Activated T-helper 17 cell treated with anti-CD3 and anti-CD28 coated beads, Interleukin-2, amount 50 U/mL, for 72 hours (primary cell): ENCODE measurements around the gene RHEBL1. TPM values are rescaled to one million over a fixed set of nuclear protein-coding genes. Genes with fewer than 3 reads are reported as not detected.

Source experiments
- ATAC-seq: fragments of 150-1000 bp; cut with Tn5 transposase; replicated peaks from 2 replicates; pipeline ENCODE4 v1.10.0; 2021; ENCODE audit warnings: mild to moderate bottlenecking, moderate library complexity
- H3K27ac Mint-ChIP-seq: one replicate; pipeline ENCODE4 v1.8.0; 2022; ENCODE audit warnings: mixed read lengths
- H3K27me3 Mint-ChIP-seq: one replicate; pipeline ENCODE4 v1.8.0; 2022; ENCODE audit warnings: mixed read lengths
- H3K36me3 Mint-ChIP-seq: one replicate; pipeline ENCODE4 v1.8.0; 2022; ENCODE audit warnings: low read depth, mild to moderate bottlenecking, mixed read lengths
- H3K4me1 Mint-ChIP-seq: one replicate; pipeline ENCODE4 v1.8.0; 2022; ENCODE audit warnings: mixed read lengths
- H3K4me3 Mint-ChIP-seq: one replicate; pipeline ENCODE4 v1.8.0; 2022; ENCODE audit warnings: mild to moderate bottlenecking, mixed read lengths
- H3K9me3 Mint-ChIP-seq: one replicate; pipeline ENCODE4 v1.8.0; 2022; ENCODE audit warnings: mixed read lengths
- total RNA-seq, 2 donors: library from RNA; stranded (reverse); gene quantifications; one replicate each; pipeline ENCODE4 v1.2.3, GENCODE V29; 2022

Gene RHEBL1
- 10 to 100 TPM; 12.2 to 19.3 TPM for total RNA-seq

GRCh38 chr12:49069507-49070346, at the start of gene RHEBL1:
Gene RHEBL1 (minus strand): TSS chr12:49069979. CDS start chr12:49069785, 194 bp downstream.
- Mint-ChIP-seq H3K27me3 (no peaks in the 10 kb centered on the region), H3K4me3 (peak within 1 kb of the TSS; percentile 94), H3K4me1 (peaks cover 10% of the 10 kb centered on the region), H3K36me3 (peaks cover 26% of the 10 kb centered on the region), H3K9me3 (no peaks in the 10 kb centered on the region), H3K27ac (peak within 1 kb of the TSS; percentile 90)
- peak; percentile 100 for ATAC-seq

GRCh38 chr12:49111206-49111605, 41.4 kb upstream of the RHEBL1 start:
- Mint-ChIP-seq H3K36me3 (peaks cover 4% of the 10 kb centered on the region), H3K27ac (peak overlapping the region; percentile 96), H3K27me3 (no peaks in the 10 kb centered on the region), H3K9me3 (no peaks in the 10 kb centered on the region), H3K4me3 (peak overlapping the region; percentile 96), H3K4me1 (peaks cover 19% of the 10 kb centered on the region)
- peak; percentile 22 for ATAC-seq

GRCh38 chr12:49110464-49111155, 40.8 kb upstream of the RHEBL1 start, which contains the start of gene LMBR1L:
Gene LMBR1L (minus strand): TSS chr12:49110847. CDS start chr12:49110555, 292 bp downstream.
- Mint-ChIP-seq H3K4me3 (peak within 1 kb of the TSS; percentile 96), H3K27me3 (no peaks in the 10 kb centered on the region), H3K36me3 (peaks cover 9% of the 10 kb centered on the region), H3K27ac (peak within 1 kb of the TSS; percentile 96), H3K9me3 (no peaks in the 10 kb centered on the region), H3K4me1 (peaks cover 19% of the 10 kb centered on the region)
- peak; percentile 100 for ATAC-seq

- Mint-ChIP-seq H3K4me1 (peaks cover 19% of the 10 kb centered on the region), H3K9me3 (no peaks in the 10 kb centered on the region), H3K4me3 (peak overlapping the region; percentile 96), H3K36me3 (peaks cover 9% of the 10 kb centered on the region), H3K27ac (peak overlapping the region; percentile 96), H3K27me3 (no peaks in the 10 kb centered on the region)
- ATAC-seq = no peak
These were observed 40.1 kb upstream of the RHEBL1 start for GRCh38 chr12:49109641-49110463.

- H3K27ac Mint-ChIP-seq = peak overlapping the region; percentile 96
- no peak for ATAC-seq
- H3K36me3 Mint-ChIP-seq = peaks cover 17% of the 10 kb centered on the region
- H3K4me1 Mint-ChIP-seq = peaks cover 19% of the 10 kb centered on the region
- H3K27me3 Mint-ChIP-seq = no peaks in the 10 kb centered on the region
- H3K9me3 Mint-ChIP-seq = no peaks in the 10 kb centered on the region
- peak overlapping the region; percentile 96 for H3K4me3 Mint-ChIP-seq
These were observed 39.2 kb upstream of the RHEBL1 start for GRCh38 chr12:49108958-49109404.

- Mint-ChIP-seq H3K27me3 (no peaks in the 10 kb centered on the region), H3K27ac (peak overlapping the region; percentile 12), H3K4me1 (peaks cover 19% of the 10 kb centered on the region), H3K36me3 (peaks cover 42% of the 10 kb centered on the region), H3K9me3 (no peaks in the 10 kb centered on the region), H3K4me3 (no peak overlapping the region)
- ATAC-seq = no peak
These were observed 35.8 kb upstream of the RHEBL1 start for GRCh38 chr12:49105504-49106084.

GRCh38 chr12:49104822-49105221, 35.0 kb upstream of the RHEBL1 start:
- Mint-ChIP-seq H3K27ac (no peak overlapping the region), H3K4me1 (peaks cover 18% of the 10 kb centered on the region), H3K36me3 (peaks cover 50% of the 10 kb centered on the region), H3K4me3 (no peak overlapping the region), H3K9me3 (no peaks in the 10 kb centered on the region), H3K27me3 (no peaks in the 10 kb centered on the region)
- ATAC-seq = no peak

GRCh38 chr12:49100380-49100779, 30.6 kb upstream of the RHEBL1 start:
- H3K27ac Mint-ChIP-seq = no peak overlapping the region
- H3K36me3 Mint-ChIP-seq = peaks cover 81% of the 10 kb centered on the region
- H3K4me1 Mint-ChIP-seq = peaks cover 1% of the 10 kb centered on the region
- H3K9me3 Mint-ChIP-seq = no peaks in the 10 kb centered on the region
- no peak for ATAC-seq
- H3K4me3 Mint-ChIP-seq = no peak overlapping the region
- peaks cover 3% of the 10 kb centered on the region for H3K27me3 Mint-ChIP-seq

- no peak for ATAC-seq
- Mint-ChIP-seq H3K4me1 (peaks cover 8% of the 10 kb centered on the region), H3K4me3 (no peak overlapping the region), H3K9me3 (no peaks in the 10 kb centered on the region), H3K27ac (no peak overlapping the region), H3K36me3 (peaks cover 75% of the 10 kb centered on the region), H3K27me3 (peaks cover 13% of the 10 kb centered on the region)
These were observed 28.9 kb upstream of the RHEBL1 start for GRCh38 chr12:49098703-49099102.

GRCh38 chr12:49098035-49098451, 28.3 kb upstream of the RHEBL1 start:
- Mint-ChIP-seq H3K27me3 (peaks cover 18% of the 10 kb centered on the region), H3K27ac (no peak overlapping the region), H3K4me3 (no peak overlapping the region), H3K36me3 (peaks cover 69% of the 10 kb centered on the region), H3K4me1 (peaks cover 8% of the 10 kb centered on the region), H3K9me3 (no peaks in the 10 kb centered on the region)
- ATAC-seq = peak; percentile 58

GRCh38 chr12:49097381-49097780, 27.6 kb upstream of the RHEBL1 start:
- Mint-ChIP-seq H3K4me3 (no peak overlapping the region), H3K27me3 (peaks cover 21% of the 10 kb centered on the region), H3K4me1 (peaks cover 8% of the 10 kb centered on the region), H3K9me3 (no peaks in the 10 kb centered on the region), H3K36me3 (peaks cover 68% of the 10 kb centered on the region), H3K27ac (no peak overlapping the region)
- no peak for ATAC-seq

- H3K4me1 Mint-ChIP-seq = peaks cover 13% of the 10 kb centered on the region
- peaks cover 36% of the 10 kb centered on the region for H3K27me3 Mint-ChIP-seq
- H3K27ac Mint-ChIP-seq = no peak overlapping the region
- H3K9me3 Mint-ChIP-seq = no peaks in the 10 kb centered on the region
- ATAC-seq = no peak
- peaks cover 56% of the 10 kb centered on the region for H3K36me3 Mint-ChIP-seq
- peak overlapping the region; percentile 6 for H3K4me3 Mint-ChIP-seq
These were observed 25.2 kb upstream of the RHEBL1 start for GRCh38 chr12:49094975-49095365.

- no peak within 1 kb of the TSS for H3K27ac Mint-ChIP-seq
- peaks cover 13% of the 10 kb centered on the region for H3K4me1 Mint-ChIP-seq
These were observed 24.6 kb upstream of the RHEBL1 start, which contains the start of gene DHH for GRCh38 chr12:49094160-49094974. Gene DHH (minus strand): TSS chr12:49094801. CDS start chr12:49094512, 289 bp downstream.

More at GRCh38 chr12:49094160-49094974, 24.6 kb upstream of the RHEBL1 start, which contains the start of gene DHH:
- no peak for ATAC-seq
- Mint-ChIP-seq H3K4me3 (peak within 1 kb of the TSS; percentile 25), H3K27me3 (peaks cover 36% of the 10 kb centered on the region), H3K9me3 (no peaks in the 10 kb centered on the region), H3K36me3 (peaks cover 50% of the 10 kb centered on the region)
